ENCODE measurements around the gene TMEM273. TPM values are rescaled to one million over a fixed set of nuclear protein-coding genes. Genes with fewer than 3 reads are reported as not detected.
"Not testable (repeated sequence)": the region's sequence is repeated elsewhere in the genome, so short reads cannot be mapped to it uniquely, and the experiment has no call there.

TMEM273 gene
- total and polyA plus RNA-seq, 7 donors = 5.4 to 17.8 (median 11.0) TPM

DNA sequence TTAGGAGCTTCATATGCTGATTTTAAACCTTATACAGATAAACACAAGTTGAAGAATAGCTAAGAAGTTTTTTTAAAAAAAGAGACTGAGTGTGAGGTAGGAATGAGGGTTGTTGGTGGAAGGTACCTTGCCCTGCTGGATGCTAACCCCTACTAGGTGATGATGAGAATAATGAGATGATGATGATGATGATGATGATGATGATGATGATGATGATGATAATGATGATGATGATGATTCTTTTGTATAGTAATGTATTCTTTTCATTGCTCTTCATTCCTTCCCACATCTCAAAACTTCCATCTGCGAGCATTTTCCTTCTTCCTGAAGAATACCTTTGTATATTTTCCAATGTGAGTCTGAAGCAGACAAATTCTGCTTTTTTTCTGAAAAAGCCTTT lies 14.1 kb upstream of the TMEM273 start:
- H3K27me3 ChIP-seq = no peaks in the 10 kb centered on the region
- H3K27ac ChIP-seq = no peak overlapping the region
- 94 to 96% methylated on average over 1 of the region's 1 CpG for WGBS, 2 donors
- no peak for DNase-seq
- H3K9me3 ChIP-seq = no peaks in the 10 kb centered on the region
- H3K4me3 ChIP-seq = no peak overlapping the region
- no peaks in the 10 kb centered on the region for H3K36me3 ChIP-seq
- H3K4me1 ChIP-seq = no peaks in the 10 kb centered on the region
- intact Hi-C loops (cut with DNase I) = no loop called here
- no peak for TF ChIP-seq EP300 (IDR thresholded peaks at IDR 0.05)
- TF ChIP-seq, protein P1, sequence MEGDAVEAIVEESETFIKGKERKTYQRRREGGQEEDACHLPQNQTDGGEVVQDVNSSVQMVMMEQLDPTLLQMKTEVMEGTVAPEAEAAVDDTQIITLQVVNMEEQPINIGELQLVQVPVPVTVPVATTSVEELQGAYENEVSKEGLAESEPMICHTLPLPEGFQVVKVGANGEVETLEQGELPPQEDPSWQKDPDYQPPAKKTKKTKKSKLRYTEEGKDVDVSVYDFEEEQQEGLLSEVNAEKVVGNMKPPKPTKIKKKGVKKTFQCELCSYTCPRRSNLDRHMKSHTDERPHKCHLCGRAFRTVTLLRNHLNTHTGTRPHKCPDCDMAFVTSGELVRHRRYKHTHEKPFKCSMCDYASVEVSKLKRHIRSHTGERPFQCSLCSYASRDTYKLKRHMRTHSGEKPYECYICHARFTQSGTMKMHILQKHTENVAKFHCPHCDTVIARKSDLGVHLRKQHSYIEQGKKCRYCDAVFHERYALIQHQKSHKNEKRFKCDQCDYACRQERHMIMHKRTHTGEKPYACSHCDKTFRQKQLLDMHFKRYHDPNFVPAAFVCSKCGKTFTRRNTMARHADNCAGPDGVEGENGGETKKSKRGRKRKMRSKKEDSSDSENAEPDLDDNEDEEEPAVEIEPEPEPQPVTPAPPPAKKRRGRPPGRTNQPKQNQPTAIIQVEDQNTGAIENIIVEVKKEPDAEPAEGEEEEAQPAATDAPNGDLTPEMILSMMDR (IDR thresholded peaks at IDR 0.05) = no peak
- TF ChIP-seq POLR2AphosphoS5 (IDR thresholded peaks at IDR 0.05) = no peak
- TF ChIP-seq POLR2A (IDR thresholded peaks at IDR 0.05) = no peak

DNA sequence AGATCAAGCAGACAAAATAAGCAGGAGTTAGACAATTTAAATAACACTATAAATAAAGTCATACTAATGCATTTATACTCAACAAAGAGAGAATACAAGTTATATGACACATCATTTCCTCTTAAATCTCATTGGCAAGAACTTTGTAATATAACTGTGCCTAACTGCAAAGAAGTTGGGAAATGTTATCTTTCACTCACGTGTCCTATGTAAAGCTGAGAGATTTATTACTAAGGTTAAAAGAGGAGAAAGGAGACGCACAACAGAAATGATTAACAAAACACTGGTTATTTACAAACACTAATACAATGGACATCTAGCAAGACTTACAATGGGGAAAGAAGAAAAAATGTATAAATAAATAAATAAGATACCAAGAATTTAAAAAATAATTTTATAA lies 12.7 kb upstream of the TMEM273 start:
- H3K4me1 ChIP-seq = no peaks in the 10 kb centered on the region
- H3K36me3 ChIP-seq = no peaks in the 10 kb centered on the region
- TF ChIP-seq POLR2AphosphoS5 (IDR thresholded peaks at IDR 0.05) (no peak), POLR2A (IDR thresholded peaks at IDR 0.05) (no peak), EP300 (IDR thresholded peaks at IDR 0.05) (no peak)
- TF ChIP-seq, protein P1 (IDR thresholded peaks at IDR 0.05) = no peak
- WGBS, 2 donors = 12 to 46% methylated on average over 2 of the region's 2 CpGs
- no peaks in the 10 kb centered on the region for H3K27me3 ChIP-seq
- no peak overlapping the region for H3K27ac ChIP-seq
- H3K9me3 ChIP-seq = no peaks in the 10 kb centered on the region
- no peak for DNase-seq
- intact Hi-C loops (cut with DNase I) = no loop called here
- H3K4me3 ChIP-seq = no peak overlapping the region

DNA sequence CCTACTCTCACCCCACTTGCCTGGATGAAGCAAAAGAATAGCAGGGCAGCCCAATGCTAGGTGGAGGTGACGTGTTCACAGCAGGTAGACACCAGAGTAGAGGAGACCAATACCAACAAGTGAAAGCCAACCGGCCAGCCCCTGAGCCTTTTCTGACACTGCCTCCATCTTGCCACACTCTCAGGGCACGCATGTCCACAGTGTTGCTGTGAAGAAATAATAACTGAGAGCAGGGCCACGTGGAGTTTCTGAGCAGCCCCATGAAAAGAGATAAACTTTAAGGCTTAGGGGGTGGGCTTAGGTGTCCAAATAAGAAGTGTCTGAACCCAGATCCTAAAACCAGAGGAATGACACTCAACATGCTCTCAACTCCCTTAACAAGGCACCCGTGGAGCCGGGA lies 9.0 kb upstream of the TMEM273 start:
- intact Hi-C loops (cut with DNase I) = no loop called here

DNA sequence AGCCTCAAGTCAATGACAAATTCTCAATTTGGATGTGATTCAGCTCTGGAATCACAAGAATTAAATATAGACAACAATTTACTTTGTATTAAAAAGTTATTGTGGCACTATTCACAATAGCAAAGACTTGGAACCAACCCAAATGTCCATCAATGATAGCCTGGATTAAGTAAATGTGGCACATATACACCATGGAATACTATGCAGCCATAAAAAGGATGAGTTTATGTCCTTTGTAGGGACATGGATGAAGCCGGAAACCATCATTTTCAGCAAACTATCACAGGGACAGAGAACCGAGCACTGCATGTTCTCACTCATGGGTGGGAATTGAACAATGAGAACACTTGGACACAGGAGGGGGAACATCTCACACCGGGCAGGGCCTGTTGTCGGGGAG lies 7.7 kb upstream of the TMEM273 start:
- intact Hi-C loops (cut with DNase I); DNase-seq; H3K4me3 ChIP-seq; H3K9me3 ChIP-seq; H3K4me1 ChIP-seq; H3K27me3 ChIP-seq; H3K36me3 ChIP-seq: not testable (repeated sequence)
- H3K27ac ChIP-seq = peak overlapping the region in 1 of 4 donors; percentile 35
- 93 to 94% methylated on average over 4 of the region's 4 CpGs for WGBS, 2 donors

More for the DNA sequence above, 9.0 kb upstream of the TMEM273 start:
- H3K4me3 ChIP-seq = no peak overlapping the region
- no peaks in the 10 kb centered on the region for H3K4me1 ChIP-seq
- H3K27ac ChIP-seq = no peak overlapping the region
- no peaks in the 10 kb centered on the region for H3K36me3 ChIP-seq
- DNase-seq = no peak
- no peaks in the 10 kb centered on the region for H3K27me3 ChIP-seq
- TF ChIP-seq POLR2A (IDR thresholded peaks at IDR 0.05) (no peak), POLR2AphosphoS5 (IDR thresholded peaks at IDR 0.05) (no peak)
- H3K9me3 ChIP-seq = no peaks in the 10 kb centered on the region
- WGBS, 2 donors = 88 to 93% methylated on average over 6 of the region's 6 CpGs

DNA sequence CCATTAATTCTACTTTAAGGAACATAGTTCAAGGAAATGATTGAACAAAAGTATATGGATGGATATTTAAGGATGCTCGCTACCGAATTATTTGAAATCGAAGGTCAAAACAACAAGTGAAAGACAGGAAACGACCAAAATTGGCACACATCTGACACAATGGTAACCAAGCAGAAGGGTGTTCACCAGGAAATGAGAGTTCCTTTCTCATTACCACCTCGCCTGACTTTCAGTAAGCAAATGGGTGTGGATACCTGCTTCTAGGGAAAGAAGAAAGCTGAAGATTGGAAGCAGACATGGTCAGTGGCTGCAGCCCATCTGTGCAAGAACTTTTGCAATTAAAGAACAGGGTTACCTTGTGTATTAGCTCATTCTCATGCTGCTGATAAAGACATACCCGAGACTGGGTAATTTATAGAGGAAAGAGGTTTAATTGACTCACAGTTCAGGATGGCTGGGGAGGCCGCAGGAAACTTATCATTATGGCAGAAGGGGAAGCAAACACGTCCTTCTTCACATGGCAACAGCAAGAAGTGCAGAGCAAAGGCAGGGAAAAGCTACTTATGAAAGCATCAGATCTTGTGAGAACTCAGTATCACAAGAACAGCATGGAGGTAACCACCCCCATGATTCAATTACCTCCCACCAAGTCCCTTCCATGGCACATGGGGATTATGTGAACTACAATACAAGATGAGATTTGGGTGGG lies 6.2 kb upstream of the TMEM273 start:
- TF ChIP-seq EP300 (IDR thresholded peaks at IDR 0.05) (no peak), POLR2AphosphoS5 (IDR thresholded peaks at IDR 0.05) (peak in 1 of 4 donors; percentile 12), POLR2A (IDR thresholded peaks at IDR 0.05) (no peak)
- TF ChIP-seq, protein P1 (IDR thresholded peaks at IDR 0.05) = no peak
- Histone ChIP-seq H3K9me3 (no peaks in the 10 kb centered on the region), H3K4me3 (no peak overlapping the region), H3K36me3 (no peaks in the 10 kb centered on the region), H3K4me1 (peaks cover 0 to 7% (median 2%) of the 10 kb centered on the region in 4 donors), H3K27ac (peak overlapping the region in 2 of 4 donors; percentile 1 to 35), H3K27me3 (no peaks in the 10 kb centered on the region)
- WGBS, 2 donors = 61 to 65% methylated on average over 8 of the region's 8 CpGs
- DNase-seq = no peak
- intact Hi-C loops (cut with DNase I) = no loop called here

DNA sequence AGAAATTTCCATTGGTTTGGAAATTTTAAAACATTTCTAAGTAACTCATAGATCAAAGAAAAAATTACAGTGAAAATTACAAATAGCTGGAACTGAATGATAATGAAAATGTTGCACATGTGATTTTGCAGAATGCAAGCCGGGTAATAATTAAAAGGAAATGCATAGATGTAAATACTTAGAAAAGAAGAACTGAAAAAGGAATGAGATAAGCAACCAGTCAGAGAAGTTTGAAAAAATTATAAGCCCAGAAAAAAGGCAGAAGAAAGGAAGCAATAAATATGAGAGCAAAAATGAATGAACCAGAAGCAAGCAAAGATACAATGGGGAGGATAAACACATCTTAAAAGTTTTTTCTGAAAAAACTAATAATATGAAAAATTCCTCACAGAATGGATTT lies 3.2 kb upstream of the TMEM273 start:
- no peak overlapping the region for H3K27ac ChIP-seq
- TF ChIP-seq POLR2AphosphoS5 (IDR thresholded peaks at IDR 0.05) (no peak), EP300 (IDR thresholded peaks at IDR 0.05) (no peak), POLR2A (IDR thresholded peaks at IDR 0.05) (no peak)
- TF ChIP-seq, protein P1 (IDR thresholded peaks at IDR 0.05) = no peak

More for the DNA sequence above, 3.2 kb upstream of the TMEM273 start:
- H3K27me3 ChIP-seq = no peaks in the 10 kb centered on the region
- intact Hi-C loops (cut with DNase I) = no loop called here
- H3K9me3 ChIP-seq = no peaks in the 10 kb centered on the region
- no peak for DNase-seq
- no peak overlapping the region for H3K4me3 ChIP-seq
- 66 to 88% methylated on average over 1 of the region's 1 CpG for WGBS, 2 donors
- H3K36me3 ChIP-seq = no peaks in the 10 kb centered on the region
- H3K4me1 ChIP-seq = peaks cover 0 to 10% (median 4%) of the 10 kb centered on the region in 4 donors

Measured in sigmoid colon (tissue), 7 donors.